Measurements from ENCODE around the gene KCND3.

- TF ChIP-seq CTCF (IDR thresholded peaks at IDR 0.05) (no peak), EZH2 (IDR thresholded peaks at IDR 0.05) (no peak)
Measured at GRCh38 chr1:111730706-111731105, 258.8 kb downstream of the KCND3 start.

All from neural progenitor cell (in vitro differentiated cells).